ENCODE measurements around the gene ABHD2.

- TF ChIP-seq CTCF (IDR thresholded peaks at IDR 0.05; ENCODE audit: extremely low read depth in 1 of 2, insufficient read depth in 1 of 2, low read depth in 1 of 2, low read length in 2 of 2), result no peak
- no peak for TF ChIP-seq POLR2A (IDR thresholded peaks at IDR 0.05; ENCODE audit: low read depth, low read length)
Observed at GRCh38 chr15:89116404-89116803, 28.1 kb downstream of the ABHD2 start.

All from endothelial cell of umbilical vein (primary cell).